ENCODE results near the gene SLC6A12. TPM values are rescaled to one million over a fixed set of nuclear protein-coding genes. Genes with fewer than 3 reads are reported as not detected.

The SLC6A12 gene
- total RNA-seq, 1 experiment from 2014 or later, result not detected

DNA sequence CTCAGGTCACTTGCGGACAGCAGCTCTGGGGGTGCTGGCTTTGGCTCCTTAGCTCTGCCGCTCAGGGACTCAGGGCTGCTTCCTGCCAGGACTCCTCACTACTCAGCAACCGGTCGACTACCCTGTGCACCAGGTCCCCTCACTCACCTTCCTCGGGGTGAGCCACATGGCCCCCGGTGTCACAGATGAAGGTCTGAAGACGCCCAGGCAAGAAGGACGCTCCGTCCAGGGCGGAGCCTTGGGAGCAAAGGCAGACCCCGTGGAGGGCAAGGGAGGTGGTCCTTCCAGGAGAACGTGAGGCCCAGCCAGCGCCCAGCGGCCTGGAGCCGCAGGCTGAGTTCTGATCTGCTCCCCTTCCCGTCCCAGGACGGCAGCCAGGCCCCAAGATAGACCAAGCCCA is 32.0 kb downstream of the SLC6A12 start:
- Histone ChIP-seq H3K4me3 (no peak overlapping the region), H3F3A (ENCODE audit: insufficient read depth, low read depth) (peaks cover 8% of the 10 kb centered on the region; the same call in 1 of the 2 replicates), H3K4me2 (0 out of 2 replicates have a peak overlapping the region, but pooled peaks have one; percentile 35), H4K20me1 (ENCODE audit: insufficient read depth) (no peaks in the 10 kb centered on the region), H3K4me1 (replicated peaks; ENCODE audit: insufficient read depth) (peaks cover 17% of the 10 kb centered on the region), H2AFZ (no peak overlapping the region), H3K9me3 (ENCODE audit: insufficient read depth, low read depth) (no peaks in the 10 kb centered on the region), H3K9me2 (ENCODE audit: insufficient read depth) (no peaks in the 10 kb centered on the region), H3K27ac (no peak overlapping the region), H3K27me3 (ENCODE audit: insufficient read depth, low read depth) (no peaks in the 10 kb centered on the region), H3K79me2 (ENCODE audit: low read depth) (no peaks in the 10 kb centered on the region), H3K36me3 (ENCODE audit: low read depth) (no peaks in the 10 kb centered on the region)
- ChIA-PET POLR2A (ENCODE audit: unreplicated experiment) (interaction anchor here (0.7 kb wide), 1 partner anchor 17 kb away, joined by 3 read pairs; no protein-coding TSS in a partner anchor), CTCF (no interaction called here)
- DNase-seq, result no peak
- intact Hi-C loops (cut with micrococcal nuclease; ENCODE audit: unreplicated experiment), result no loop called here
- no TSS peak for BruUV-seq (replicated peaks)
- TF ChIP-seq, protein P1, sequence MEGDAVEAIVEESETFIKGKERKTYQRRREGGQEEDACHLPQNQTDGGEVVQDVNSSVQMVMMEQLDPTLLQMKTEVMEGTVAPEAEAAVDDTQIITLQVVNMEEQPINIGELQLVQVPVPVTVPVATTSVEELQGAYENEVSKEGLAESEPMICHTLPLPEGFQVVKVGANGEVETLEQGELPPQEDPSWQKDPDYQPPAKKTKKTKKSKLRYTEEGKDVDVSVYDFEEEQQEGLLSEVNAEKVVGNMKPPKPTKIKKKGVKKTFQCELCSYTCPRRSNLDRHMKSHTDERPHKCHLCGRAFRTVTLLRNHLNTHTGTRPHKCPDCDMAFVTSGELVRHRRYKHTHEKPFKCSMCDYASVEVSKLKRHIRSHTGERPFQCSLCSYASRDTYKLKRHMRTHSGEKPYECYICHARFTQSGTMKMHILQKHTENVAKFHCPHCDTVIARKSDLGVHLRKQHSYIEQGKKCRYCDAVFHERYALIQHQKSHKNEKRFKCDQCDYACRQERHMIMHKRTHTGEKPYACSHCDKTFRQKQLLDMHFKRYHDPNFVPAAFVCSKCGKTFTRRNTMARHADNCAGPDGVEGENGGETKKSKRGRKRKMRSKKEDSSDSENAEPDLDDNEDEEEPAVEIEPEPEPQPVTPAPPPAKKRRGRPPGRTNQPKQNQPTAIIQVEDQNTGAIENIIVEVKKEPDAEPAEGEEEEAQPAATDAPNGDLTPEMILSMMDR (conservative IDR thresholded peaks at IDR 0.05), result no peak
- TF ChIP-seq EZH2 (IDR thresholded peaks at IDR 0.05; ENCODE audit: low read depth), result no peak

DNA sequence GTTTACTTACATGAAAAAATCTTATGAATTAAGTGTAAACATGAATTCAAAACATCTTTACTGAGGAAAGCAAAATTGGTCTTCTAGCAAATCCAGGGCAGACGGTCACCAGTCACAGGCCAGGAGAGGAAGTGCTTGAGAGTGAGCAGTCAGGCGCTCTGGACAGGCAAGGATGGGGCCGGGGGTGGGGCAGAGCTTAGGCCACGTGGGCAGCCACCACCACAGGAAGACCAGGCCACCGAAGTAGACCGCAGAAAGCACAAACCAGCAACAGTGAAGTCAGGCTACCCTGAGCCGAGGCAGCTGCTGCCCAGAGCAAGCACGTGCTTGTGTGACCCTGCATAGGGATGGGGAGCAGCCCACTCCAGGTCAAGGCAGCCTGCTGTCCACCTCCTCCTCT is 33.5 kb downstream of the SLC6A12 start:
- ChIA-PET CTCF (no interaction called here), POLR2A (ENCODE audit: unreplicated experiment) (interaction anchor here (0.7 kb wide), 1 partner anchor 16 kb away, joined by 5 read pairs; no protein-coding TSS in a partner anchor)
- no peak for DNase-seq
- H3K4me1 ChIP-seq (replicated peaks; ENCODE audit: insufficient read depth), result peaks cover 27% of the 10 kb centered on the region
- intact Hi-C loops (cut with micrococcal nuclease; ENCODE audit: unreplicated experiment), result no loop called here
- peaks cover 8% of the 10 kb centered on the region; the same call in 1 of the 2 replicates for H3F3A ChIP-seq (ENCODE audit: insufficient read depth, low read depth)
- H3K4me3 ChIP-seq, result no peak overlapping the region
- TF ChIP-seq EZH2 (IDR thresholded peaks at IDR 0.05; ENCODE audit: low read depth), result no peak
- TF ChIP-seq, protein P1 (conservative IDR thresholded peaks at IDR 0.05), result no peak
- H4K20me1 ChIP-seq (ENCODE audit: insufficient read depth), result no peaks in the 10 kb centered on the region
- no peak overlapping the region for H2AFZ ChIP-seq
- no peaks in the 10 kb centered on the region for H3K27me3 ChIP-seq (ENCODE audit: insufficient read depth, low read depth)
- no TSS peak for BruUV-seq (replicated peaks)
- no peaks in the 10 kb centered on the region for H3K36me3 ChIP-seq (ENCODE audit: low read depth)
- no peak overlapping the region for H3K4me2 ChIP-seq
- H3K9me2 ChIP-seq (ENCODE audit: insufficient read depth), result no peaks in the 10 kb centered on the region
- H3K79me2 ChIP-seq (ENCODE audit: low read depth), result no peaks in the 10 kb centered on the region
- H3K9me3 ChIP-seq (ENCODE audit: insufficient read depth, low read depth), result no peaks in the 10 kb centered on the region
- no peak overlapping the region for H3K27ac ChIP-seq

DNA sequence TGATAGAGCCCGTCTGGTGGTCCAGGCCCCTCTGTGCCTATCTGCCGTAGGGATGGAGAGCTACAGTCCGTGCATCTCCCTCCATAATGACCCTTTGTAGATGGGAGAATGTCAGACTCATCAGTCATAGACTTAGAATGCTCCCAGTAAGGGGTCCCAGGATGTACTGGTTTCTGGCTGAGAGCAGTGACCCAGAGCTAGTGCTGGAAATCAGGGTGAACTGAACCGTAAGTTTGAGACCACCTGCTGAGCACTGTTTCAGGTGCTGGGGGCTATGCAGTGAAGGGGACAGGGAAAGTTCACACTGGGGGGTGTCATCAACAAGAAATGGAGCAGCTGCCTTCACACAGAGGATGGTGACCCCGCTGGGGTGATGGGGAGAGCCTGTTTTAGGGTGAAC is 34.1 kb downstream of the SLC6A12 start:
- no peaks in the 10 kb centered on the region for H3K9me3 ChIP-seq (ENCODE audit: insufficient read depth, low read depth)
- ChIA-PET POLR2A (ENCODE audit: unreplicated experiment) (interaction anchor here (0.7 kb wide), 1 partner anchor 15 kb away, joined by 5 read pairs; no protein-coding TSS in a partner anchor), CTCF (no interaction called here)
- no peaks in the 10 kb centered on the region for H4K20me1 ChIP-seq (ENCODE audit: insufficient read depth)
- no peak overlapping the region for H3K4me2 ChIP-seq
- H3F3A ChIP-seq (ENCODE audit: insufficient read depth, low read depth), result peaks cover 8% of the 10 kb centered on the region; the same call in 1 of the 2 replicates
- H3K36me3 ChIP-seq (ENCODE audit: low read depth), result no peaks in the 10 kb centered on the region
- H3K4me3 ChIP-seq, result no peak overlapping the region
- H3K9me2 ChIP-seq (ENCODE audit: insufficient read depth), result no peaks in the 10 kb centered on the region
- no TSS peak for BruUV-seq (replicated peaks)
- no peak overlapping the region for H3K27ac ChIP-seq
- H3K4me1 ChIP-seq (replicated peaks; ENCODE audit: insufficient read depth), result peaks cover 27% of the 10 kb centered on the region
- no peaks in the 10 kb centered on the region for H3K79me2 ChIP-seq (ENCODE audit: low read depth)
- no peak overlapping the region for H2AFZ ChIP-seq
- no peaks in the 10 kb centered on the region for H3K27me3 ChIP-seq (ENCODE audit: insufficient read depth, low read depth)
- no peak for DNase-seq
- intact Hi-C loops (cut with micrococcal nuclease; ENCODE audit: unreplicated experiment), result no loop called here
- TF ChIP-seq EZH2 (IDR thresholded peaks at IDR 0.05; ENCODE audit: low read depth), result no peak
- TF ChIP-seq, protein P1 (conservative IDR thresholded peaks at IDR 0.05), result no peak
